A673 (cell line): ENCODE results near the gene NPTX1.

ENCODE experiments used
- EZH2 ChIP-seq: fragments of 200-600 bp; sonication (generic); IDR thresholded peaks from 2 replicates; pipeline ENCODE4 v1.6.1; 2017; ENCODE audit warnings: borderline replicate concordance, low read depth, mild to moderate bottlenecking, mixed read lengths, antibody characterized with exemption, low read length; ENCODE audit not compliant: poor library complexity, severe bottlenecking
- TF ChIP-seq, protein P1 (sequence below): fragments of 300-800, 200-600 bp; sonication (generic); conservative IDR thresholded peaks from 2 replicates; pipeline ENCODE4 v1.5.1; 2017; ENCODE audit warnings: low read depth, mild to moderate bottlenecking, antibody characterized with exemption, low read length, moderate library complexity, mixed read lengths

DNA sequence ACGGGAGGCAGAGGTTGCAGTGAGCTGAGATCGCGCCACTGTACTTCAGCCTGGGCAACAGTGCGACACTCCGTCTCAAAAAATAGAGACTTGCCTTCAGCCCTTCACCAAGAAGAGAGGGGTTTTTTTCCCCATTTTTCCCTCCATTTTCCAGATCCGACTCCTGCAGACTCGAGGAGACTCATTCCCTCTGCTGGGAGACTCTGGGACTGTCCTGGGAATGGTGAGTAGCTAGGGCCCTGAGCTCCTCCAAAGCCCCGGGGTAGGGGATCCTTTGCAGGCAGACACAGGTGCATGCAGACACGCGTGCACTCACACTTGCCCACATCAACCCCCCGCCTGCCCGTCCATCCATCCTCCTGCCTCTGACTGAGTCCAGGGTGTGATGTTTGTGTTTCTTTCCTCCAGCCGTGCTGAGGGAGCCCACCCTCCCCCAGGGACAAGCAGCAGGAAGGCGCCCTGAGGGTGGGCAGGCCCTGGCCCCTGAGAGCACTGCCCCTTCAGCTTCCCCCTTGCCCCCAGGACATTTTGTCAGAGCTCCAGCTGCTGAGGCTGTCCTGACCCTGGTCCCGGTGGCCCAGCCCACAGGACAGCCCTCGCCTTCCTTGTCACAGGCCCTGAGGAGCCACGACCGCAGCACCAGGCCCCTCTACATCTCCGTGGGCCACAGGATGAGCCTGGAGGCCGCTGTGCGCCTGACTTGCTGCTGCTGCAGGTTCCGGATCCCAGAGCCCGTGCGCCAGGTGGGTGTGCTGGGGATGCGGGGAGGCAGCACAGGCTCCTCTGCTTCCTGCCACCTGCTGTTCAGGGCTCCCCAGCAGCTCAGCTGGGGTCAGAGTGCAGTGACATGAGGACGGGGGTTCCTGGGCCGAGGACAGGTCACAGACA lies 51.3 kb downstream of the NPTX1 start:
- TF ChIP-seq, protein P1, sequence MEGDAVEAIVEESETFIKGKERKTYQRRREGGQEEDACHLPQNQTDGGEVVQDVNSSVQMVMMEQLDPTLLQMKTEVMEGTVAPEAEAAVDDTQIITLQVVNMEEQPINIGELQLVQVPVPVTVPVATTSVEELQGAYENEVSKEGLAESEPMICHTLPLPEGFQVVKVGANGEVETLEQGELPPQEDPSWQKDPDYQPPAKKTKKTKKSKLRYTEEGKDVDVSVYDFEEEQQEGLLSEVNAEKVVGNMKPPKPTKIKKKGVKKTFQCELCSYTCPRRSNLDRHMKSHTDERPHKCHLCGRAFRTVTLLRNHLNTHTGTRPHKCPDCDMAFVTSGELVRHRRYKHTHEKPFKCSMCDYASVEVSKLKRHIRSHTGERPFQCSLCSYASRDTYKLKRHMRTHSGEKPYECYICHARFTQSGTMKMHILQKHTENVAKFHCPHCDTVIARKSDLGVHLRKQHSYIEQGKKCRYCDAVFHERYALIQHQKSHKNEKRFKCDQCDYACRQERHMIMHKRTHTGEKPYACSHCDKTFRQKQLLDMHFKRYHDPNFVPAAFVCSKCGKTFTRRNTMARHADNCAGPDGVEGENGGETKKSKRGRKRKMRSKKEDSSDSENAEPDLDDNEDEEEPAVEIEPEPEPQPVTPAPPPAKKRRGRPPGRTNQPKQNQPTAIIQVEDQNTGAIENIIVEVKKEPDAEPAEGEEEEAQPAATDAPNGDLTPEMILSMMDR, result no peak
- TF ChIP-seq EZH2, result no peak
